ENCODE results near the gene RGS1. TPM values are rescaled to one million over a fixed set of nuclear protein-coding genes. Genes with fewer than 3 reads are reported as not detected.

RGS1 gene
- total RNA-seq, 4 donors from 2014 or later: 38.5 to 160 (median 49.8) TPM

GRCh38 chr1:192581131-192581927 lies 5.8 kb downstream of the RGS1 start:
- no peaks in the 10 kb centered on the region for H3K9me3 ChIP-seq
- H3K4me1 ChIP-seq: peaks cover 0 to 8% (median 0%) of the 10 kb centered on the region in 4 donors
- H3K27ac ChIP-seq: peak overlapping the region in 3 of 4 donors; percentile 61 to 72 (median 65)
- H3K27me3 ChIP-seq: no peaks in the 10 kb centered on the region
- H3K4me3 ChIP-seq: no peak overlapping the region
- no peak for DNase-seq
- in situ Hi-C loops (cut with MboI; ENCODE audit: low pct_ligation_motif_present in 1 of 4, low pct_unique_long_range_greater_than_20kb in 1 of 4, low sequenced_read_pairs in 3 of 4) (loop anchor here in 1 of 4 donors (25.0 kb wide), 1 partner anchor 231 kb away; the partner anchor contains the start of gene RGS2), intact Hi-C loops (cut with DNase I; ENCODE audit: low total_unique reads) (loop anchor here (10.0 kb wide), 1 partner anchor 97 kb away; no protein-coding TSS in a partner anchor)
- H3K36me3 ChIP-seq: no peaks in the 10 kb centered on the region
- TF ChIP-seq EP300 (IDR thresholded peaks at IDR 0.05; ENCODE audit: low read depth) (no peak), POLR2AphosphoS5 (IDR thresholded peaks at IDR 0.05) (peak in 1 of 3 donors; percentile 4)
- WGBS, 2 donors (ENCODE audit: low coverage in 1 of 2): 78 to 82% methylated on average over 1 to 4 of the region's 4 CpGs

DNA sequence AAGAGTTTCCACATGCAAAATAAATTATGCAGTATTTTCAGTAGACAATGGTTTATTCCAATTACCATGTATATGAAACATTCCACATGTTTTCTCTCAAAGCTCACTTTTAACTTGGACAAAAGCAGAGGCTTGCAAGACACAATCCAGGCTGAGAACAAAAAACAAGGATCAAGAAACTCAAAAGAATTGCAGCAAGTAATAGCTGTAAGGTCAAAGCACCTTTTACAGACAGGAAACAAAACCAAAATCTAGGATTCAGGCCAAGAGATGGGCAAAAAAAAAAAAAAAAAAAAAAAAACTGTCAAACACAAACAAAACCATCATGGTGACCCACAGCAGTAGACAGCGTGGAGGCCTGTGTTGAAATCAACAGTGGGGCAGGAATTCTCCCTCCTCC lies 9.3 kb downstream of the RGS1 start:
- TF ChIP-seq CTCF (IDR thresholded peaks at IDR 0.05): no peak
- TF ChIP-seq POLR2AphosphoS5 (IDR thresholded peaks at IDR 0.05): no peak
- TF ChIP-seq EP300 (IDR thresholded peaks at IDR 0.05; ENCODE audit: low read depth): no peak
- no peak for TF ChIP-seq POLR2A (IDR thresholded peaks at IDR 0.05)
- WGBS, 2 donors (ENCODE audit: low coverage in 1 of 2): 67 to 100% methylated on average over 1 of the region's 1 CpG
- intact Hi-C loops (cut with DNase I; ENCODE audit: low total_unique reads): loop anchor here (10.0 kb wide), 1 partner anchor 100 kb away; no protein-coding TSS in a partner anchor
- in situ Hi-C loops (cut with MboI; ENCODE audit: low pct_ligation_motif_present in 1 of 4, low pct_unique_long_range_greater_than_20kb in 1 of 4, low sequenced_read_pairs in 3 of 4): loop anchor here in 1 of 4 donors (25.0 kb wide), 1 partner anchor 227 kb away; the partner anchor contains the start of gene RGS2
- H3K4me1 ChIP-seq: peaks cover 0 to 4% (median 2%) of the 10 kb centered on the region in 4 donors
- H3K36me3 ChIP-seq: no peaks in the 10 kb centered on the region
- no peak for DNase-seq
- H3K9me3 ChIP-seq: no peaks in the 10 kb centered on the region
- no peaks in the 10 kb centered on the region for H3K27me3 ChIP-seq
- H3K27ac ChIP-seq: peak overlapping the region in 3 of 4 donors; percentile 18 to 29 (median 23)
- no peak overlapping the region for H3K4me3 ChIP-seq

DNA sequence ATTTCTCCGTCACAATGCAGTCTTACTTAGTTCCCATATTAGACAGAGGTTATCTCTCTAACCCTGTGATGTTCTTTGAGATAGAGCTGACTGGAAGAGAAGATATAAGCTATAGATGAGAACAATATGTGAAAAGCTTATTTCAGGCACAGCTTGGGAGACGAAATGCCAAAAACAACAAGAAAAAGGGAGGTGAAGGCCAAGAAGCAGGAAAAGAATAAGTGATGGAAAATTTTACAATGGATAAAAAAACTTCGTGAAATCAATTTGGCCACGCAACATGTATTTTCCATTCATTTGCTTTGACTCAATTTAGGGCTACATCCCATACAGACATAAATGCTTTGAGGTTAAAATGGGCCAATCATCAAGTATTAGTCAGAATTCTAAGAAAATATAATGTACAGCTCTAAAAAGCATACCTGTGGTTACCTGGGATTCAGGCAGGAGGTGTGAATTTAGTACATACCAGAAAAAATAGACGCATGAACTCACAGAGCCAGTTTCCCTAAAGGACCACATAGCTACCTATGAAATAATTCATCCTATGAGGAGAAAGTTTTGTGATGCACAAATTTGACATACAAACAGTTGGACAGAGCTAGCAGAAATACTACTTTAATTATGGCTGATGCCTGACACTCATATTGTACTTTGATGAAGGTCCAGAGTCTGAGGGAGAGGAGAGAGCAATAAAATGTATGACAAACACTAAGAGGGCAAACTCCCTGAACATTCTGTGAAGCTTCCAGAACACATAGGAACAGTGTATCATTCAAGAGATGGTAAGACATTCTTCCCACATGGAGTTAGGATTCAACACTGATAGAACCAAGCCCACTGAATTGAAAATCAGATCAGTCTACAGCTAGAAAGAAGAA lies 12.1 kb downstream of the RGS1 start:
- no peak overlapping the region for H3K4me3 ChIP-seq
- in situ Hi-C loops (cut with MboI; ENCODE audit: low pct_ligation_motif_present in 1 of 4, low pct_unique_long_range_greater_than_20kb in 1 of 4, low sequenced_read_pairs in 3 of 4) (loop anchor here in 1 of 4 donors (25.0 kb wide), 1 partner anchor 225 kb away; the partner anchor contains the start of gene RGS2), intact Hi-C loops (cut with DNase I; ENCODE audit: low total_unique reads) (loop anchor here (10.0 kb wide), 1 partner anchor 103 kb away; no protein-coding TSS in a partner anchor)
- no peaks in the 10 kb centered on the region for H3K9me3 ChIP-seq
- 87 to 89% methylated on average over 5 of the region's 5 CpGs for WGBS, 2 donors (ENCODE audit: low coverage in 1 of 2)
- no peak for DNase-seq
- peak overlapping the region in 1 of 4 donors; percentile 30 for H3K27ac ChIP-seq
- no peaks in the 10 kb centered on the region for H3K27me3 ChIP-seq
- H3K4me1 ChIP-seq: peaks cover 0 to 4% (median 2%) of the 10 kb centered on the region in 4 donors
- TF ChIP-seq EP300 (IDR thresholded peaks at IDR 0.05; ENCODE audit: low read depth) (no peak), POLR2AphosphoS5 (IDR thresholded peaks at IDR 0.05) (no peak), CTCF (IDR thresholded peaks at IDR 0.05) (no peak), POLR2A (IDR thresholded peaks at IDR 0.05) (no peak)
- H3K36me3 ChIP-seq: no peaks in the 10 kb centered on the region

DNA sequence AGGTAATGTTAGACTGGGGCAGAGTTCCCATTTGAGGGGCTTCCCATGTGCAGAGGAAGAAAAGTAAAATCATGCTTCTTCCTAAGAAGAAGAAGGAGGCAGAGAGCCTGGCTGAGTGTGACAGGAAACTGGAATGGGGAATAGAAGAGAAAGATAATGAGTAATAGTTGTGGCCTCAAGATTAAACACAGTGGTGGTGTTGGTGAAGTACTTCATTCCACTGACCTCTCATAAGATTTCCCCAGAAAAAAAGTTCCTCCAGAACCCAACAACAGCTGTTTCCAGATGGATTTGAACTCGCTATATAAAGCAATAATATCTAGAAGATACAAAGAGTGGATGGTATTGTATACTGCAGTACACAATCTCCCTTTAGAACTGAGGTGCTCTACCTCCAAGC lies 13.0 kb downstream of the RGS1 start:
- in situ Hi-C loops (cut with MboI; ENCODE audit: low pct_ligation_motif_present in 1 of 4, low pct_unique_long_range_greater_than_20kb in 1 of 4, low sequenced_read_pairs in 3 of 4) (loop anchor here in 1 of 4 donors (25.0 kb wide), 1 partner anchor 224 kb away; the partner anchor contains the start of gene RGS2), intact Hi-C loops (cut with DNase I; ENCODE audit: low total_unique reads) (loop anchor here (10.0 kb wide), 1 partner anchor 104 kb away; no protein-coding TSS in a partner anchor)
- DNase-seq: no peak
- Histone ChIP-seq H3K27ac (peak overlapping the region in 1 of 4 donors; percentile 30), H3K4me3 (no peak overlapping the region), H3K9me3 (no peaks in the 10 kb centered on the region), H3K27me3 (no peaks in the 10 kb centered on the region), H3K36me3 (no peaks in the 10 kb centered on the region), H3K4me1 (peaks cover 0 to 7% (median 2%) of the 10 kb centered on the region in 4 donors)
- WGBS, 2 donors (ENCODE audit: low coverage in 1 of 2): 62 to 64% methylated on average over 1 of the region's 1 CpG
- TF ChIP-seq CTCF (IDR thresholded peaks at IDR 0.05) (no peak), POLR2A (IDR thresholded peaks at IDR 0.05) (no peak), POLR2AphosphoS5 (IDR thresholded peaks at IDR 0.05) (no peak), EP300 (IDR thresholded peaks at IDR 0.05; ENCODE audit: low read depth) (no peak)

Measured in transverse colon (tissue), 4 donors.